WTC11 (cell line): ENCODE results near the gene DNAI1.

Source experiments
- ARID4B ChIP-seq: sonication (generic); formaldehyde crosslinking; IDR thresholded peaks from 2 replicates; pipeline ENCODE4 v1.8.0; 2023; ENCODE audit warnings: missing genetic modification reagents, mild to moderate bottlenecking, borderline replicate concordance
- ATF6 ChIP-seq: sonication (generic); formaldehyde crosslinking; IDR thresholded peaks from 2 replicates; pipeline ENCODE4 v1.8.1; 2023; ENCODE audit warnings: mild to moderate bottlenecking, missing genetic modification reagents
- CTCF ChIP-seq: fragments of 200-600 bp; IDR thresholded peaks from 2 replicates; pipeline ENCODE4 v1.8.0; 2022; ENCODE audit warnings: antibody characterized with exemption
- ELF4 ChIP-seq: sonication (generic); formaldehyde crosslinking; IDR thresholded peaks from 2 replicates; pipeline ENCODE4 v1.8.1; 2022; ENCODE audit warnings: low read depth, mild to moderate bottlenecking, moderate library complexity, missing genetic modification reagents
- ETV6 ChIP-seq: sonication (generic); formaldehyde crosslinking; IDR thresholded peaks from 2 replicates; pipeline ENCODE4 v1.8.1; 2022; ENCODE audit warnings: mild to moderate bottlenecking, missing genetic modification reagents
- FOXJ3 ChIP-seq: sonication (generic); formaldehyde crosslinking; IDR thresholded peaks from 2 replicates; pipeline ENCODE4 v1.9.0; 2021; ENCODE audit warnings: missing genetic modification reagents, mild to moderate bottlenecking, borderline replicate concordance
- TEAD4 ChIP-seq: sonication (generic); formaldehyde crosslinking; IDR thresholded peaks from 2 replicates; pipeline ENCODE4 v1.8.0; 2022; ENCODE audit warnings: mild to moderate bottlenecking, missing genetic modification reagents
- ZBTB21 ChIP-seq: sonication (generic); formaldehyde crosslinking; IDR thresholded peaks from 2 replicates; pipeline ENCODE4 v1.8.1; 2023; ENCODE audit warnings: mild to moderate bottlenecking, missing genetic modification reagents, borderline replicate concordance

- TF ChIP-seq ATF6 (CRISPR knock-in tag): no peak
- TF ChIP-seq CTCF: no peak
- no peak for TF ChIP-seq ARID4B (CRISPR knock-in tag)
- TF ChIP-seq ETV6 (CRISPR knock-in tag): no peak
- no peak for TF ChIP-seq ZBTB21 (CRISPR knock-in tag)
- TF ChIP-seq ELF4 (CRISPR knock-in tag): no peak
- TF ChIP-seq TEAD4 (CRISPR knock-in tag): no peak
- TF ChIP-seq FOXJ3: no peak
These were observed 751 bp downstream of the DNAI1 start for GRCh38 chr9:34459356-34459755.
